HepG2 (cell line): ENCODE measurements around the gene CLCA4. TPM values are rescaled to one million over a fixed set of nuclear protein-coding genes. Genes with fewer than 3 reads are reported as not detected.
"Not testable (repeated sequence)": the region's sequence is repeated elsewhere in the genome, so short reads cannot be mapped to it uniquely, and the experiment has no call there.

Source experiments
- ATAC-seq: fragments of 200-7000 bp; cut with Tn5 transposase; 3 replicates; pipeline ENCODE4 v1.9.1; 2020; ENCODE audit warnings: mild to moderate bottlenecking, moderate library complexity
- BruUV-seq: library from RNA; stranded (reverse); fragments of 400-500 nt; replicated peaks from 2 replicates; lab custom pipeline; 2021; lab: Mats Ljungman, UMichigan
- CTCF ChIA-PET: fragments of 300-600 bp; formaldehyde crosslinking; extraction: SDS; loops from one replicate; lab custom pipeline; 2021; ENCODE audit warnings: low total read pairs, inconsistent platforms, low intra/inter-chr PET ratio; lab: Yijun Ruan, JAX
- POLR2A ChIA-PET: fragments of 350-600 bp; sonication (Branson Sonifier 250); formaldehyde crosslinking; loops from one replicate; lab custom pipeline; 2020; ENCODE audit warnings: antibody characterized with exemption, inconsistent platforms; lab: Yijun Ruan, JAX
- DNase-seq: peaks from one replicate; pipeline ENCODE4 v3.0.0-alpha.2; 2015; ENCODE audit warnings: low spot score
- FAIRE-seq: peaks from 3 replicates; lab custom pipeline; 2011; peaks lifted over from hg19 to GRCh38; lab: Jason Lieb, UNC
- H2AFZ ChIP-seq: one replicate; pipeline ENCODE4 v1.6.1; 2011; ENCODE audit warnings: low read length, inconsistent platforms
- H3K27ac ChIP-seq: fragments of 300-600 bp; 3 replicates; pipeline ENCODE4 v1.8.0; 2011; ENCODE audit warnings: mixed run types, mild to moderate bottlenecking, mixed read lengths, low read length, inconsistent platforms; ENCODE audit not compliant: insufficient read depth; ENCODE audit errors: extremely low read length
- H3K27me3 ChIP-seq, 2 experiments: fragments of 200-600 bp in 1 of 2; 2 replicates in 1 of 2; 3 replicates in 1 of 2; pipeline versions ENCODE4 v1.6.0 to v1.8.0; 2011; ENCODE audit warnings: low read length in 2 of 2, mild to moderate bottlenecking in 2 of 2, moderate library complexity in 2 of 2, inconsistent platforms in 1 of 2; ENCODE audit not compliant: insufficient read depth in 2 of 2, control insufficient read depth in 1 of 2
- H3K36me3 ChIP-seq, 2 experiments: fragments of 200-600 bp in 1 of 2; replicated peaks in 1 of 2; 2 replicates in 1 of 2; 3 replicates in 1 of 2; pipeline versions ENCODE4 v1.5.1 to v1.8.0; 2011; ENCODE audit warnings: low read length in 2 of 2, inconsistent platforms in 1 of 2; ENCODE audit not compliant: insufficient read depth in 2 of 2, control insufficient read depth in 1 of 2
- H3K4me1 ChIP-seq: 2 replicates; pipeline ENCODE4 v1.5.1; 2012; ENCODE audit warnings: low read length, inconsistent platforms; ENCODE audit not compliant: insufficient read depth
- H3K4me2 ChIP-seq: 2 replicates; pipeline ENCODE4 v1.6.0; 2011; ENCODE audit warnings: low read depth, low read length, inconsistent platforms
- H3K4me3 ChIP-seq, 3 experiments: fragments of 200-600 bp in 1 of 3; sonication (generic), shearing (Covaris generic) in 1 of 3; replicated peaks in 1 of 3; 2 replicates each; pipeline ENCODE4 v1.5.1; 2011 to 2016; ENCODE audit warnings: low read length in 3 of 3, inconsistent platforms in 2 of 3, low read depth in 2 of 3, mild to moderate bottlenecking in 2 of 3, control low read depth in 1 of 3, mixed read lengths in 1 of 3; ENCODE audit not compliant: insufficient read depth in 1 of 3
- H3K79me2 ChIP-seq: one replicate; pipeline ENCODE4 v1.6.1; 2011; ENCODE audit warnings: low read length, inconsistent platforms; ENCODE audit not compliant: insufficient read depth
- H3K9ac ChIP-seq: 2 replicates; pipeline ENCODE4 v1.6.0; 2011; ENCODE audit warnings: mild to moderate bottlenecking, low read depth, low read length, inconsistent platforms; ENCODE audit not compliant: insufficient read depth
- H3K9me3 ChIP-seq: 2 replicates; pipeline ENCODE4 v1.5.1; 2012; ENCODE audit warnings: mild to moderate bottlenecking, low read length
- H4K20me1 ChIP-seq: 2 replicates; pipeline ENCODE4 v1.6.0; 2011; ENCODE audit warnings: inconsistent platforms, mild to moderate bottlenecking, low read length, moderate library complexity; ENCODE audit not compliant: insufficient read depth
- CTCF ChIP-seq: sonication (generic); formaldehyde crosslinking; IDR thresholded peaks from 2 replicates; pipeline ENCODE4 v1.5.0; 2020; ENCODE audit warnings: mild to moderate bottlenecking, missing genetic modification reagents, moderate library complexity
- RAD21 ChIP-seq: fragments of 450-650 bp; formaldehyde crosslinking; IDR thresholded peaks from 2 replicates; pipeline ENCODE4 v1.5.0; 2020; ENCODE audit warnings: mild to moderate bottlenecking
- STAG1 ChIP-seq: sonication (generic); formaldehyde crosslinking; IDR thresholded peaks from 2 replicates; pipeline ENCODE4 v1.4.0; 2020; ENCODE audit warnings: missing genetic modification reagents
- WGBS: methylation state at CpG from one replicate; pipeline ENCODE4 v1.1.6; 2017; ENCODE audit warnings: low lambda C conversion rate; 5-methylcytosine and 5-hydroxymethylcytosine counted together
- in situ Hi-C: cut with HindIII; loops from 2 replicates; pipeline ENCODE4 v1.10.0; 2017; ENCODE audit warnings: low pct_unique_long_range_greater_than_20kb; ENCODE audit not compliant: extremely low pct_ligation_motif_present
- intact Hi-C: fragments of 100-400 bp; cut with micrococcal nuclease; formaldehyde crosslinking; loops from one replicate; pipeline ENCODE4 v1.10.0; 2022; ENCODE audit not compliant: unreplicated experiment
- polyA plus RNA-seq, 8 experiments: library from polyadenylated mRNA; depleted of rRNA in 3 of 8; stranded (reverse) in 7 of 8; unstranded in 1 of 8; fragments of >200 nt; fragmentation: Illumina TruSeq in 4 of 8; extraction: Trizol in 4 of 8; gene quantifications; 2 replicates each; pipeline versions ENCODE4 v1.2.1 to v1.2.3, GENCODE V29; 2011 to 2016; ENCODE audit warnings: low read depth in 4 of 8, missing spikeins in 1 of 8, mixed read lengths in 1 of 8; ENCODE audit not compliant: insufficient read depth in 1 of 8
- total RNA-seq, 5 experiments: library from RNA; depleted of rRNA; stranded (reverse); fragments of >200 nt; fragmentation: Illumina TruSeq; extraction: Trizol; gene quantifications; 2 replicates each; pipeline ENCODE4 v1.2.3, GENCODE V29; 2016; ENCODE audit warnings: low read depth in 1 of 5

The CLCA4 gene
- total and polyA plus RNA-seq, 2 of the 13 experiments (the other 11 are each of a cell fraction or from before 2014, with no cell fraction given), result not detected

- in situ Hi-C loops (loop anchor here (10.0 to 25.0 kb wide), 2 partner anchors 117 to 185 kb away; no protein-coding TSS in a partner anchor), intact Hi-C loops (loop anchor here (1.0 to 10.0 kb wide), 5 partner anchors 28 to 463 kb away; no protein-coding TSS in a partner anchor)
- POLR2A ChIA-PET, H3K4me3 ChIP-seq, H3K27ac ChIP-seq, H4K20me1 ChIP-seq, H3K9me3 ChIP-seq, H3K9ac ChIP-seq, BruUV-seq, H3K4me1 ChIP-seq, H2AFZ ChIP-seq, H3K36me3 ChIP-seq, H3K79me2 ChIP-seq: not testable (repeated sequence)
- WGBS, result 25% methylated on average over 16 of the region's 16 CpGs
- peaks cover 5 to 39% of the 10 kb centered on the region in 2 experiments; a peak in 4 of 5 replicates for H3K27me3 ChIP-seq
- TF ChIP-seq RAD21 (CRISPR knock-in tag) (0 out of 2 replicates have a peak, but pooled peaks have one; percentile 17), CTCF (CRISPR knock-in tag) (peak; percentile 63), STAG1 (CRISPR knock-in tag) (peak; percentile 29; the same call in 1 of the 2 replicates)
- peak; percentile 15 for DNase-seq
- peak; percentile 94 for FAIRE-seq
- peak overlapping the region; percentile 0; the same call in 1 of the 2 replicates for H3K4me2 ChIP-seq
- CTCF ChIA-PET, result interaction anchor here (0.9 to 3.3 kb wide), 3 partner anchors 28 to 240 kb away, joined by 3 to 18 read pairs (median 8); no protein-coding TSS in a partner anchor
- ATAC-seq, result peak; percentile 84
These were observed 44.7 kb upstream of the CLCA4 start for GRCh38 chr1:86502125-86502646.
